ENCODE results near the gene AKTIP. TPM values are rescaled to one million over a fixed set of nuclear protein-coding genes. Genes with fewer than 3 reads are reported as not detected.

Gene AKTIP
- total and polyA plus RNA-seq, 4 donors, result 56.8 to 76.2 (median 68.5) TPM

DNA sequence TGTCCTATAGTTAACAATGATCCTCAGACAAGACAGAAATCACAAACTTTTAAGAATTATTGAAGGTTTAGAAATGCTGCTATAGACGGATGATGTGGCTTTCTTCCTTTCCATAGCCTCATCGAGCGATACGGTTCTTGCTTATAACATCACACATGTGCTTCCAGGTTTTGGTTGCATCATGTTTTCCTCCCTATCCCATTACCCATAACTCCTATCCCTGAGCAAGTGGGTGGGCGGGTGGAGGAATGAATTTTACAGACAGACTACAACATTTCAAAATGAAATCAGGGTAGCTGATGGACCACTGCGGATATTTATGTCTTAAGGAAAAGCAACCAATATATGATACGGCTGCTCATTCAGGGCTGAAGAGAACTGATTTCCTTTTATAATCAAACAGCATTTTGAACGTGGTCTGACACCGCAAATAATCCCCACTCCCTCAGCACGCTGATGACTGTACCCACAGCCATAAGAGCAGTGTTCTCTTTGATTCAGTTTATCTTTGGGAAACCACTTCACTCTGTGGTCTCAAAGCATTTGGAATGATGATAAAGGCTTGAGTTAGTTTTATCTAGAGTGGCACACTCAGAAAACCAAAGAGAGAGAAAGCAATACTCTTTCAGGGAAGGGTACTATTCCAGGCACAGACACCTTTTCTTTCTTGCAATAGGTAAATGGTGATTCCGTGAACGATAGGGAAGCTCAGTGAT is 4.6 kb upstream of the AKTIP start:
- Histone ChIP-seq H3K4me1 (ENCODE audit: control insufficient read depth, insufficient read depth, low read length) (peaks cover 21% of the 10 kb centered on the region), H3K36me3 (ENCODE audit: control insufficient read depth, insufficient read depth, low read length) (no peaks in the 10 kb centered on the region), H3K27me3 (ENCODE audit: control insufficient read depth, insufficient read depth, low read length) (no peaks in the 10 kb centered on the region), H3K9me3 (ENCODE audit: control insufficient read depth, insufficient read depth, low read length) (no peaks in the 10 kb centered on the region), H3K27ac (ENCODE audit: low read depth, low read length) (no peak overlapping the region), H3K4me3 (ENCODE audit: low read depth, low read length) (no peak overlapping the region)
- WGBS (ENCODE audit: insufficient coverage), result 100% methylated on average over 1 of the region's 12 CpGs
- DNase-seq (ENCODE audit: low read depth in 4 of 6, low spot score in 6 of 6), result no peak

DNA sequence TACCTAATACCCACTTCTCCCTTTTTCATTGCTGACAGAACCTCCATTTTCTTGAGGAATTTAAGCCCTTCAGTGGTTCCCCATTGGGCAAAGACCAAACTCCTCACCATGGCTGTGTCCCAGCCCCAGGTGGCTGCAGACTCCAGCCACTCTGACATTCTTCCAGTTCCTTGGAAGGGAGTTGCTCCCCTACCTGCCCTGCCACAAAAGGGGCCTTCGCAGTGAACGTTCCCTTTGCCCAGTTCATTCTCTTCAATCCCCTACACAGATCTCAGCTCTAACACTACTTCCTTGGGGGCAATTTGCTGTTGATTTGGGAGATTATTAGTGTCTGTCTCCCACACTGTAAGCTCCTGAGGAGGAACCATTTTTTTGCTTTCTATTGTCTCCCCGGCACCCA is 3.2 kb upstream of the AKTIP start:
- no peaks in the 10 kb centered on the region for H3K9me3 ChIP-seq (ENCODE audit: control insufficient read depth, insufficient read depth, low read length)
- no peak overlapping the region for H3K4me3 ChIP-seq (ENCODE audit: low read depth, low read length)
- DNase-seq (ENCODE audit: low read depth in 4 of 6, low spot score in 6 of 6), result no peak
- H3K4me1 ChIP-seq (ENCODE audit: control insufficient read depth, insufficient read depth, low read length), result peaks cover 28% of the 10 kb centered on the region
- no peaks in the 10 kb centered on the region for H3K36me3 ChIP-seq (ENCODE audit: control insufficient read depth, insufficient read depth, low read length)
- WGBS (ENCODE audit: insufficient coverage), result no CpG with 5 or more reads among the region's 3 CpGs
- H3K27ac ChIP-seq (ENCODE audit: low read depth, low read length), result no peak overlapping the region
- H3K27me3 ChIP-seq (ENCODE audit: control insufficient read depth, insufficient read depth, low read length), result no peaks in the 10 kb centered on the region

DNA sequence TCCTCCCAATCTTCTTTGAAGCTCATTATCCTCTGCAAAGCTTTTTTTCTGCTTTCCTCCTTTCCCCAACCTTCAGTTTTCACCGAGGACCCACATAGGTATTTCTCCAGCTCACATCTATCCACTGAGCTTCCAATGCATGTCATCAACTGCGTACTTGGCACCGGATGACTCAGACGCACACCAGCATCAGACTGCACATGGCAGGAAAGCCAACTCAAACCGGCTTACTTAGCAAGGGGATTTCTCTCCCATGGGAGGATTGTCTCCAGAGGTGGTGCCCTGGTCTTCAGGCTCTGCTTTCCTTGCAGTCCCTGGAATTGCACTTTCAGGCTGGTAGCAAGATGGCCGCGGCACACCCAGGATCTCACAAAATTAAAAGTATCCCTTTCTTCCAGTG is 1.7 kb upstream of the AKTIP start:
- Histone ChIP-seq H3K36me3 (ENCODE audit: control insufficient read depth, insufficient read depth, low read length) (no peaks in the 10 kb centered on the region), H3K27ac (ENCODE audit: low read depth, low read length) (peak overlapping the region; percentile 93), H3K9me3 (ENCODE audit: control insufficient read depth, insufficient read depth, low read length) (no peaks in the 10 kb centered on the region), H3K27me3 (ENCODE audit: control insufficient read depth, insufficient read depth, low read length) (no peaks in the 10 kb centered on the region), H3K4me3 (ENCODE audit: low read depth, low read length) (peak overlapping the region; percentile 46), H3K4me1 (ENCODE audit: control insufficient read depth, insufficient read depth, low read length) (peaks cover 22% of the 10 kb centered on the region)
- DNase-seq (ENCODE audit: low read depth in 4 of 6, low spot score in 6 of 6), result no peak
- WGBS (ENCODE audit: insufficient coverage), result 87% methylated on average over 6 of the region's 7 CpGs

DNA sequence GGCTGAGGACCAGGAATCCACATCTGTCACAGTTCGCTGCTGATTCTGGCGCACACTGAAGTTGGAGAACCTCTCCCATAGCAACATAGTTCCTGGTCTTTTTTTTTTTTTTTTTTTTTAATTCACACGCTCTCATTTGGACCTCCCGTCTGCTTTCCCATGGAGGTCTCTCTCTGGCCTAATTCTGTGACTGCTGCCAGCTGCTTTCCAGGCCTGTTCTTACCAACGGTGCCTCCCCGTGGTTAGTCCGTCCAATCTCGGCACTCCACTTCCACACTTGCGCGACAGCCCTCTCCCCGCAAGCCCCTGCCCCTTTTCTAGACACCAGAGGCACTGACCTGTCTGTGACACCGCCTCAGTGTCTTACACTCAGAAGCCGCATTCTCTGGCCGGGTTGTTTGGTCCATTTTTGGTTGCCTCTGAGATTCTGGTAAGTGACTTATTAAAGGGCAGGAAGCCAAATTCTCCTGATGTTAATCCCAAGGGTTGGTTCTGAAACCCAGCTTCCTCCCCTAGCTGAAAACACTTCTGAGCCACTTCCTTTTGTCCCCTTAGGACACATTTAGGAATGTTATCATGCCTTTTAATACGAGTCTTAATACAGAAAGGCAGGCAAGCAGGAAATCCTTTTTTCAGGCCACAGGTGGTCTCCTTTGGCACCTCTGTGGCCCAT is 1.1 kb upstream of the AKTIP start:
- DNase-seq (ENCODE audit: low read depth in 4 of 6, low spot score in 6 of 6), result peak; percentile 10 to 85 (median 28)
- H3K27me3 ChIP-seq (ENCODE audit: control insufficient read depth, insufficient read depth, low read length), result no peaks in the 10 kb centered on the region
- H3K9me3 ChIP-seq (ENCODE audit: control insufficient read depth, insufficient read depth, low read length), result no peaks in the 10 kb centered on the region
- H3K27ac ChIP-seq (ENCODE audit: low read depth, low read length), result peak overlapping the region; percentile 93
- 4% methylated on average over 14 of the region's 15 CpGs for WGBS (ENCODE audit: insufficient coverage)
- H3K4me1 ChIP-seq (ENCODE audit: control insufficient read depth, insufficient read depth, low read length), result peaks cover 22% of the 10 kb centered on the region
- peak overlapping the region; percentile 46 for H3K4me3 ChIP-seq (ENCODE audit: low read depth, low read length)
- no peaks in the 10 kb centered on the region for H3K36me3 ChIP-seq (ENCODE audit: control insufficient read depth, insufficient read depth, low read length)

DNA sequence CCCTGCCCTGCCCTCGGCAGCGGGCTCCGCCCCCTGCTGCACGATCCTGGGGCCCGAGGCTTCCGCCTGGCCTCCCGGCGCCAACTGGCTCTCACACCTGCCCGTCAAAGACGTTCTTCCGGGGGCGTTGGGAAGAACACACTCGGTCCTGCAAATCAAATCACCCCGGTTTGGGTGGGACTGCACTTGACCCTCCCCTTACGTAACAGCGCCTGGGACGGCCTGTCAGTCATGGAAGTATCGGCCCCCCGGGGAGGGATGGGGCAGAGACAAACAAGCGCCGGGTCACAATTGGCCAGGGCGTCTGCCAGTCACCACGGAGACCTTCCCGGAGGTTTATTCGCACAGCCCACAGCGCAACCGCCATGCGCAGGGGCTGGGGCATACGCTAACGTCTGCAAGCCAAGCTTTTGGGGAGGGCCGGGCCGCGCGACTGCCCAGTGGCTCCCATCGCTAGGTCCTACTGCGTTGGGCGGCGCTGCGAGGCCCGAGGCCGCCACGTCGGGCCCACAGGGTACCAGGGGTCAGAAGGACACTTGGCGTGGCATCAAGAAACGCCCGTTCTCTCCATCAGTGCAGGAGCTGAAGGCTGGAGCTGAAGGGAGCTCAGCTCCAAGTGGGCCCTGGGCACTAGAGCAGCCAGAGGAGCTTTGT is 388 bp upstream of the AKTIP start:
- Histone ChIP-seq H3K4me3 (ENCODE audit: low read depth, low read length) (peak overlapping the region; percentile 74), H3K9me3 (ENCODE audit: control insufficient read depth, insufficient read depth, low read length) (no peaks in the 10 kb centered on the region), H3K27ac (ENCODE audit: low read depth, low read length) (peak overlapping the region; percentile 93), H3K4me1 (ENCODE audit: control insufficient read depth, insufficient read depth, low read length) (peaks cover 22% of the 10 kb centered on the region), H3K36me3 (ENCODE audit: control insufficient read depth, insufficient read depth, low read length) (no peaks in the 10 kb centered on the region), H3K27me3 (ENCODE audit: control insufficient read depth, insufficient read depth, low read length) (no peaks in the 10 kb centered on the region)
- under 1% methylated on average over 46 of the region's 46 CpGs for WGBS (ENCODE audit: insufficient coverage)
- DNase-seq (ENCODE audit: low read depth in 4 of 6, low spot score in 6 of 6), result peak; percentile 99 to 100 (median 100)

DNA sequence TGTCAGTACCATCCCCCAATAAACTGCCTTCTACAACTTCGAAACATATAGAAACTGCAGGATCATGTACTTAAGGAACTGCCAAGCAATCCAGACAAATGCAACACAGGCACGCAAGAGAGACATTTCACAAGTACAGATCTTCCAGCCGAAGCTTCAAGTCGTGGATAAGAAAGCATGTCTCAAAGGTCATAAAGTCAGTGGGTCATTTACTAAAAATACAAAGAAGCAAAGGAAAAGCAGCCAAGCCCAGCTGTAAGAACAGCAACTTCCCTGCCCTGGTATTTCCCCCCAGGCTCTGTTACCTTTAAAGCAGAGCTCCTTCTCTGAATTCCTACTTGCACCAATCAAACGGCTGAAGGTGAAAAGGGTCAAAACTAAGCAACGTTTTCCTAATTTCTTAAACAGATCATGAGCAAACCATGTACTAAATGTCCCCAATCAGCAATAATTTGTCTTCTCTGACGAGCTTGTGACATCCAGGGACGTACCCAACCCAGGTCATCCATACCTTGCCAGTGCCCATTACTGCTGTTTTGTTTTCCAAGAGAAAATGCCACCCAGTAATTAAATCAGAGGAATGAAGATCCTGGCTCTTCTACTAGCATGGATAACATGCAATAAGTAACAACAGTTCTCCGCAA is 1.7 kb downstream of the AKTIP start:
- 48% methylated on average over 8 of the region's 9 CpGs for WGBS (ENCODE audit: insufficient coverage)
- H3K27me3 ChIP-seq (ENCODE audit: control insufficient read depth, insufficient read depth, low read length), result no peaks in the 10 kb centered on the region
- no peaks in the 10 kb centered on the region for H3K9me3 ChIP-seq (ENCODE audit: control insufficient read depth, insufficient read depth, low read length)
- H3K4me3 ChIP-seq (ENCODE audit: low read depth, low read length), result no peak overlapping the region
- H3K36me3 ChIP-seq (ENCODE audit: control insufficient read depth, insufficient read depth, low read length), result peaks cover 16% of the 10 kb centered on the region
- H3K4me1 ChIP-seq (ENCODE audit: control insufficient read depth, insufficient read depth, low read length), result peaks cover 22% of the 10 kb centered on the region
- H3K27ac ChIP-seq (ENCODE audit: low read depth, low read length), result no peak overlapping the region
- no peak for DNase-seq (ENCODE audit: low read depth in 4 of 6, low spot score in 6 of 6)

DNA sequence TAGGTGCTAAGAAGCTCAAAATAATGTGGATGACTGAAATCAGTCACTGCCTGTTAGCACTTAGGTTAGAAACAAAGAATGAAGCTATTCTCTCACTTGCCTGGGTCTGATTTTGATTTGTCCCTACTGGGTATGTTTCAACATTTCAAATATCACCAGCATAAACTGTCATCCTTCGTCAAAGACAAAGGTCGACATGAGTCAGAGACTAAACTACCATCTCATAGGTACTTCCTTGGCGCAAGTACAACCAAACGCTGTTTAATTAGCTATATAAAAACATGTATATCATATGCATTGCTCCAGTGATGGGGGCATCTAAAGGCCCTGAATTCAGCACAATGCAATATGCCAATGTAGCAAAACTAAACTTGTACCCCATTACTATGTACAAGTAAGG is 4.0 kb downstream of the AKTIP start:
- no peak for DNase-seq (ENCODE audit: low read depth in 4 of 6, low spot score in 6 of 6)
- Histone ChIP-seq H3K9me3 (ENCODE audit: control insufficient read depth, insufficient read depth, low read length) (no peaks in the 10 kb centered on the region), H3K4me3 (ENCODE audit: low read depth, low read length) (no peak overlapping the region), H3K27ac (ENCODE audit: low read depth, low read length) (no peak overlapping the region), H3K4me1 (ENCODE audit: control insufficient read depth, insufficient read depth, low read length) (peaks cover 12% of the 10 kb centered on the region), H3K36me3 (ENCODE audit: control insufficient read depth, insufficient read depth, low read length) (peaks cover 33% of the 10 kb centered on the region), H3K27me3 (ENCODE audit: control insufficient read depth, insufficient read depth, low read length) (no peaks in the 10 kb centered on the region)
- no CpG with 5 or more reads among the region's 4 CpGs for WGBS (ENCODE audit: insufficient coverage)

DNA sequence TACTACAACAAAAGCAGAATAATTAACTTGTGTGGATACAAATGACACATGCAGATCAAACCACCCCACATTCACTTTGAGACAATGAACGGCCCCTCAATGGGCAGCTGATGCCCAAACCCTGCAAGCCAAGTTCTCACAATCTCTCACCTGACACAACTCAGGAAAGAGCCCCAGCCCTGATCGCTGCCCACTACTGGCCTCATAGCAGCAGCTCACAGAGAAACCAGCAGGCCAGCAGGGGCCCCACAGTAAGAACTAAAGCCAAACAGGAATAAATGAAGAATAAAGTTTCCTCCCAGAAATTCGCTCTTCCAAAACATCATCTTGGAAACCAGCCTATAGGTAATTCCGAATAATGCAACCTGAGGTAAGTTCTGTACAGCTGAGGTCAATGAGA is 7.7 kb downstream of the AKTIP start:
- H3K27me3 ChIP-seq (ENCODE audit: control insufficient read depth, insufficient read depth, low read length), result no peaks in the 10 kb centered on the region
- no peak for DNase-seq (ENCODE audit: low read depth in 4 of 6, low spot score in 6 of 6)
- 80% methylated on average over 1 of the region's 4 CpGs for WGBS (ENCODE audit: insufficient coverage)
- H3K4me1 ChIP-seq (ENCODE audit: control insufficient read depth, insufficient read depth, low read length), result no peaks in the 10 kb centered on the region
- no peak overlapping the region for H3K4me3 ChIP-seq (ENCODE audit: low read depth, low read length)
- H3K36me3 ChIP-seq (ENCODE audit: control insufficient read depth, insufficient read depth, low read length), result peaks cover 44% of the 10 kb centered on the region
- no peaks in the 10 kb centered on the region for H3K9me3 ChIP-seq (ENCODE audit: control insufficient read depth, insufficient read depth, low read length)
- H3K27ac ChIP-seq (ENCODE audit: low read depth, low read length), result no peak overlapping the region

DNA sequence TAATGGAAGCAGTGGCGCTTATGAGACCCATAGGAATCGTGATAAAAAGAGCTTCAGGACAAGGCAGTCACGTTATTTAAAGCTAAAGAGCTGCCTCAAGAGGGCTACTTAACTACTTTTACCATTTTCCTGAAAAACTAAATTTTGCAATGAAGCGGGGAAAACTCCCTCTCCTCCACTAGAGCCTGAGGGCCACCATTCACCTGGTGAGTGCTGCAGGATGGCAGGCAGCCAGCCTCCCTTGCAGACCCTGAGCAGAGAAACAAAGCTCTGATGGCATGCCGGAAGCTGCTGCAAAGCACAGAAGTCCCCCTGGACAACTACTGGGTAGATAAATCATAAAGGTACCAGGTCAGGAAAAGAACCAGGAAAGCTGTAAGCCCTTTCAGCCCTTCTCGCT is 8.4 kb downstream of the AKTIP start:
- DNase-seq (ENCODE audit: low read depth in 4 of 6, low spot score in 6 of 6), result peak in 1 of 6 donors; percentile 9
- H3K4me3 ChIP-seq (ENCODE audit: low read depth, low read length), result no peak overlapping the region
- WGBS (ENCODE audit: insufficient coverage), result 74% methylated on average over 4 of the region's 6 CpGs
- no peaks in the 10 kb centered on the region for H3K27me3 ChIP-seq (ENCODE audit: control insufficient read depth, insufficient read depth, low read length)
- H3K27ac ChIP-seq (ENCODE audit: low read depth, low read length), result no peak overlapping the region
- H3K36me3 ChIP-seq (ENCODE audit: control insufficient read depth, insufficient read depth, low read length), result peaks cover 44% of the 10 kb centered on the region
- no peaks in the 10 kb centered on the region for H3K4me1 ChIP-seq (ENCODE audit: control insufficient read depth, insufficient read depth, low read length)
- H3K9me3 ChIP-seq (ENCODE audit: control insufficient read depth, insufficient read depth, low read length), result no peaks in the 10 kb centered on the region
